SJSA1 (cell line): Measurements from ENCODE around the gene CHRNA3. TPM values are rescaled to one million over a fixed set of nuclear protein-coding genes. Genes with fewer than 3 reads are reported as not detected.

Source experiments
- DNase-seq, 2 experiments: peaks; one replicate each; pipeline ENCODE4 v3.0.0-alpha.2; 2015 to 2020; ENCODE audit warnings: low spot score in 2 of 2, low read depth in 1 of 2
- H3K27ac ChIP-seq: fragments of 250-450 bp; sonication (Bioruptor Pico); 2 replicates; pipeline ENCODE4 v1.5.1; 2020; ENCODE audit warnings: mild to moderate bottlenecking, moderate library complexity
- H3K27me3 ChIP-seq: fragments of 250-450 bp; sonication (Bioruptor Pico); replicated peaks from 2 replicates; pipeline ENCODE4 v1.5.1; 2020; ENCODE audit warnings: mild to moderate bottlenecking, moderate library complexity
- H3K36me3 ChIP-seq: fragments of 250-450 bp; sonication (Bioruptor Pico); 2 replicates; pipeline ENCODE4 v1.5.1; 2020; ENCODE audit warnings: mild to moderate bottlenecking
- H3K4me1 ChIP-seq: fragments of 250-450 bp; sonication (Bioruptor Pico); replicated peaks from 2 replicates; pipeline ENCODE4 v1.6.1; 2021; ENCODE audit warnings: mild to moderate bottlenecking
- H3K4me3 ChIP-seq: fragments of 250-450 bp; sonication (Bioruptor Pico); 2 replicates; pipeline ENCODE4 v1.5.1; 2020; ENCODE audit warnings: mild to moderate bottlenecking
- H3K9me3 ChIP-seq: fragments of 250-450 bp; sonication (Bioruptor Pico); replicated peaks from 2 replicates; pipeline ENCODE4 v1.5.1; 2020; ENCODE audit warnings: mild to moderate bottlenecking
- total RNA-seq: library from RNA; depleted of rRNA; stranded (reverse); fragments of >200 nt; shearing (Covaris generic); gene quantifications from 2 replicates; pipeline ENCODE4 v1.2.3, GENCODE V29; 2014; rRNA removed

CHRNA3 gene
- not detected in 2 replicates for total RNA-seq

GRCh38 chr15:78620527-78621421 lies at the start of gene CHRNA3:
CHRNA3 (minus strand) TSS chr15:78620996; CDS start chr15:78620794, 202 bp downstream.
- Histone ChIP-seq H3K27me3 (peaks cover 52% of the 10 kb centered on the region), H3K36me3 (no peaks in the 10 kb centered on the region), H3K4me1 (peaks cover 8% of the 10 kb centered on the region; the same call in 1 of the 2 replicates), H3K9me3 (no peaks in the 10 kb centered on the region; the same call in 1 of the 2 replicates), H3K27ac (no peak within 1 kb of the TSS), H3K4me3 (no peak within 1 kb of the TSS)
- peak in 1 of 2 experiments; percentile 19 for DNase-seq

- Histone ChIP-seq H3K9me3 (no peaks in the 10 kb centered on the region), H3K27ac (no peak overlapping the region), H3K4me3 (no peak overlapping the region), H3K36me3 (no peaks in the 10 kb centered on the region), H3K27me3 (peaks cover 5% of the 10 kb centered on the region; the same call in 1 of the 2 replicates), H3K4me1 (no peaks in the 10 kb centered on the region)
- no peak for DNase-seq
These were observed 48.2 kb upstream of the CHRNA3 start for GRCh38 chr15:78668987-78669386.

- no peak overlapping the region for H3K4me3 ChIP-seq
These were observed 46.9 kb upstream of the CHRNA3 start for GRCh38 chr15:78667578-78668236.

GRCh38 chr15:78666010-78666409 lies 45.2 kb upstream of the CHRNA3 start:
- Histone ChIP-seq H3K36me3 (no peaks in the 10 kb centered on the region), H3K4me1 (peaks cover 3% of the 10 kb centered on the region; the same call in 1 of the 2 replicates), H3K27ac (no peak overlapping the region), H3K9me3 (no peaks in the 10 kb centered on the region), H3K4me3 (no peak overlapping the region), H3K27me3 (peaks cover 5% of the 10 kb centered on the region; the same call in 1 of the 2 replicates)
- DNase-seq: no peak

More at GRCh38 chr15:78667578-78668236, 46.9 kb upstream of the CHRNA3 start:
- Histone ChIP-seq H3K36me3 (no peaks in the 10 kb centered on the region), H3K9me3 (no peaks in the 10 kb centered on the region), H3K4me1 (peaks cover 3% of the 10 kb centered on the region; the same call in 1 of the 2 replicates), H3K27me3 (peaks cover 5% of the 10 kb centered on the region; the same call in 1 of the 2 replicates), H3K27ac (no peak overlapping the region)
- no peak for DNase-seq

GRCh38 chr15:78663703-78664102 lies 42.9 kb upstream of the CHRNA3 start:
- H3K36me3 ChIP-seq: no peaks in the 10 kb centered on the region
- DNase-seq: no peak
- peaks cover 3% of the 10 kb centered on the region; the same call in 1 of the 2 replicates for H3K4me1 ChIP-seq
- H3K27me3 ChIP-seq: peaks cover 5% of the 10 kb centered on the region; the same call in 1 of the 2 replicates
- no peak overlapping the region for H3K4me3 ChIP-seq
- H3K9me3 ChIP-seq: no peaks in the 10 kb centered on the region
- no peak overlapping the region for H3K27ac ChIP-seq

- no peak overlapping the region for H3K27ac ChIP-seq
- no peak overlapping the region for H3K4me3 ChIP-seq
- no peaks in the 10 kb centered on the region for H3K9me3 ChIP-seq
- H3K27me3 ChIP-seq: peaks cover 5% of the 10 kb centered on the region; the same call in 1 of the 2 replicates
- DNase-seq: no peak
- no peaks in the 10 kb centered on the region for H3K36me3 ChIP-seq
- peaks cover 3% of the 10 kb centered on the region; the same call in 1 of the 2 replicates for H3K4me1 ChIP-seq
These were observed 41.2 kb upstream of the CHRNA3 start for GRCh38 chr15:78662028-78662427.

- H3K27ac ChIP-seq: no peak overlapping the region
- no peak for DNase-seq
- H3K4me1 ChIP-seq: peaks cover 3% of the 10 kb centered on the region; the same call in 1 of the 2 replicates
- no peaks in the 10 kb centered on the region for H3K9me3 ChIP-seq
- H3K36me3 ChIP-seq: no peaks in the 10 kb centered on the region
- H3K27me3 ChIP-seq: peaks cover 3% of the 10 kb centered on the region; the same call in 1 of the 2 replicates
- H3K4me3 ChIP-seq: no peak overlapping the region
These were observed 40.2 kb upstream of the CHRNA3 start for GRCh38 chr15:78661001-78661400.

GRCh38 chr15:78660584-78660983 lies 39.8 kb upstream of the CHRNA3 start:
- Histone ChIP-seq H3K4me3 (no peak overlapping the region), H3K27ac (no peak overlapping the region), H3K36me3 (no peaks in the 10 kb centered on the region), H3K4me1 (peaks cover 3% of the 10 kb centered on the region; the same call in 1 of the 2 replicates), H3K9me3 (no peaks in the 10 kb centered on the region), H3K27me3 (peaks cover 2% of the 10 kb centered on the region; the same call in 1 of the 2 replicates)
- no peak for DNase-seq

- H3K27ac ChIP-seq: no peak overlapping the region
- H3K27me3 ChIP-seq: no peaks in the 10 kb centered on the region; the same call in 1 of the 2 replicates
- no peaks in the 10 kb centered on the region for H3K9me3 ChIP-seq
- H3K4me1 ChIP-seq: peaks cover 3% of the 10 kb centered on the region; the same call in 1 of the 2 replicates
- DNase-seq: no peak
- H3K36me3 ChIP-seq: no peaks in the 10 kb centered on the region
- H3K4me3 ChIP-seq: no peak overlapping the region
These were observed 38.0 kb upstream of the CHRNA3 start for GRCh38 chr15:78658823-78659222.

GRCh38 chr15:78654272-78654671 lies 33.5 kb upstream of the CHRNA3 start:
- Histone ChIP-seq H3K36me3 (no peaks in the 10 kb centered on the region), H3K27ac (no peak overlapping the region), H3K4me3 (no peak overlapping the region), H3K4me1 (no peaks in the 10 kb centered on the region), H3K27me3 (no peaks in the 10 kb centered on the region; the same call in 1 of the 2 replicates), H3K9me3 (no peaks in the 10 kb centered on the region)
- no peak for DNase-seq

GRCh38 chr15:78651930-78652615 lies 31.3 kb upstream of the CHRNA3 start:
- Histone ChIP-seq H3K36me3 (no peaks in the 10 kb centered on the region), H3K27me3 (no peaks in the 10 kb centered on the region; the same call in 1 of the 2 replicates), H3K4me1 (no peaks in the 10 kb centered on the region), H3K27ac (no peak overlapping the region), H3K9me3 (no peaks in the 10 kb centered on the region), H3K4me3 (no peak overlapping the region)
- DNase-seq: no peak

- no peak overlapping the region for H3K4me3 ChIP-seq
- no peaks in the 10 kb centered on the region; the same call in 1 of the 2 replicates for H3K27me3 ChIP-seq
- H3K27ac ChIP-seq: no peak overlapping the region
- no peaks in the 10 kb centered on the region for H3K36me3 ChIP-seq
- H3K9me3 ChIP-seq: no peaks in the 10 kb centered on the region
- no peaks in the 10 kb centered on the region for H3K4me1 ChIP-seq
- DNase-seq: no peak
These were observed 30.2 kb upstream of the CHRNA3 start for GRCh38 chr15:78651007-78651406.

- Histone ChIP-seq H3K27me3 (no peaks in the 10 kb centered on the region; the same call in 1 of the 2 replicates), H3K36me3 (no peaks in the 10 kb centered on the region), H3K9me3 (no peaks in the 10 kb centered on the region), H3K27ac (no peak overlapping the region), H3K4me1 (no peaks in the 10 kb centered on the region), H3K4me3 (no peak overlapping the region)
- no peak for DNase-seq
These were observed 29.2 kb upstream of the CHRNA3 start for GRCh38 chr15:78650022-78650421.
